MCF 10A (cell line): ENCODE measurements around the gene TP53TG5. TPM values are rescaled to one million over a fixed set of nuclear protein-coding genes. Genes with fewer than 3 reads are reported as not detected.

Experiments
- BruUV-seq: library from RNA; stranded (reverse); fragments of 400-500 nt; replicated peaks from 2 replicates; lab custom pipeline; 2021; lab: Mats Ljungman, UMichigan
- CTCF ChIA-PET: fragments of 300-600 bp; sonication (Branson Sonifier 250); formaldehyde crosslinking; extraction: SDS; loops from one replicate; lab custom pipeline; 2021; ENCODE audit warnings: antibody characterized with exemption, inconsistent platforms; lab: Yijun Ruan, JAX
- POLR2A ChIA-PET: fragments of 300-600, 350-650 bp; sonication (Branson Sonifier 250); formaldehyde crosslinking; extraction: SDS; loops from one replicate; lab custom pipeline; 2020; ENCODE audit warnings: antibody characterized with exemption, inconsistent platforms; lab: Yijun Ruan, JAX
- DNase-seq: peaks from one replicate; pipeline ENCODE4 v3.0.0-alpha.2; 2018; ENCODE audit not compliant: unreplicated experiment
- H3K27ac Mint-ChIP-seq: one replicate; pipeline ENCODE4 v1.8.0; 2022; ENCODE audit warnings: mild to moderate bottlenecking, low read depth, mixed read lengths; ENCODE audit not compliant: unreplicated experiment
- H3K27me3 Mint-ChIP-seq: one replicate; pipeline ENCODE4 v1.8.0; 2022; ENCODE audit warnings: mixed read lengths; ENCODE audit not compliant: insufficient read depth, unreplicated experiment
- H3K36me3 Mint-ChIP-seq: one replicate; pipeline ENCODE4 v1.8.0; 2022; ENCODE audit warnings: mild to moderate bottlenecking, moderate library complexity, mixed read lengths; ENCODE audit not compliant: insufficient read depth, unreplicated experiment
- H3K4me1 Mint-ChIP-seq: one replicate; pipeline ENCODE4 v1.8.0; 2022; ENCODE audit warnings: mixed read lengths; ENCODE audit not compliant: insufficient read depth, unreplicated experiment
- H3K4me3 Mint-ChIP-seq: one replicate; pipeline ENCODE4 v1.8.0; 2022; ENCODE audit warnings: mild to moderate bottlenecking, moderate library complexity, mixed read lengths; ENCODE audit not compliant: unreplicated experiment
- H3K9me3 Mint-ChIP-seq: one replicate; pipeline ENCODE4 v1.8.0; 2022; ENCODE audit warnings: mixed read lengths; ENCODE audit not compliant: unreplicated experiment
- intact Hi-C: fragments of 100-400 bp; cut with micrococcal nuclease; formaldehyde crosslinking; loops from 2 replicates; pipeline ENCODE4 v1.14.1; 2022
- total RNA-seq: library from RNA; stranded (reverse); gene quantifications from 2 replicates; pipeline ENCODE4 v1.2.3, GENCODE V29; 2022
- TF ChIP-seq, protein P1 (sequence below): fragments of 200-600 bp; IDR thresholded peaks from one replicate; pipeline ENCODE4 v1.8.0; 2022; ENCODE audit warnings: antibody characterized with exemption, mild to moderate bottlenecking; ENCODE audit not compliant: unreplicated experiment

The TP53TG5 gene
- total RNA-seq, 1 experiment from 2014 or later = not detected

DNA sequence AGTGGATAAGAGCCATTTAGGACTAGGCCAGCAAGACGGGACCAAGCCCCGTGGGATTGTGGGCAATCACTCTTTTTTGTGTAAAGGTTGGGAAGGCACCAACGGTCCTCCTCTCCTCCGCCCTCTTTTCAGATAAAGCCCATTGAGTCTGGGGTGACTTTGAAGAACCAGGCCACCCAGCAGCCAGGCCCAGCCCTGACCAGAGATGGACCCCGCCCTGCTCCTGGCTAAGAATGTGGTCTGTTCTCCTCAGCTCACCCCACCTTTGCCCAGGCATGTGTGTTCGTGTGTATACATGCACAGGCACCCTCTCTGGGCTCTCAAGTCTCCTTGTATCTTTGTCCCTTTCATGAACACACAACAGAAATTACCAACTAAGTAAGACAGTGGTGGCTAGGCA is 39.0 kb downstream of the TP53TG5 start:
- DNase-seq = peak; percentile 72
- Mint-ChIP-seq H3K36me3 (peaks cover 52% of the 10 kb centered on the region), H3K4me3 (peak overlapping the region; percentile 44), H3K27me3 (no peaks in the 10 kb centered on the region), H3K9me3 (no peaks in the 10 kb centered on the region), H3K4me1 (peaks cover 65% of the 10 kb centered on the region), H3K27ac (peak overlapping the region; percentile 97)
- no TSS peak for BruUV-seq
- TF ChIP-seq, protein P1, sequence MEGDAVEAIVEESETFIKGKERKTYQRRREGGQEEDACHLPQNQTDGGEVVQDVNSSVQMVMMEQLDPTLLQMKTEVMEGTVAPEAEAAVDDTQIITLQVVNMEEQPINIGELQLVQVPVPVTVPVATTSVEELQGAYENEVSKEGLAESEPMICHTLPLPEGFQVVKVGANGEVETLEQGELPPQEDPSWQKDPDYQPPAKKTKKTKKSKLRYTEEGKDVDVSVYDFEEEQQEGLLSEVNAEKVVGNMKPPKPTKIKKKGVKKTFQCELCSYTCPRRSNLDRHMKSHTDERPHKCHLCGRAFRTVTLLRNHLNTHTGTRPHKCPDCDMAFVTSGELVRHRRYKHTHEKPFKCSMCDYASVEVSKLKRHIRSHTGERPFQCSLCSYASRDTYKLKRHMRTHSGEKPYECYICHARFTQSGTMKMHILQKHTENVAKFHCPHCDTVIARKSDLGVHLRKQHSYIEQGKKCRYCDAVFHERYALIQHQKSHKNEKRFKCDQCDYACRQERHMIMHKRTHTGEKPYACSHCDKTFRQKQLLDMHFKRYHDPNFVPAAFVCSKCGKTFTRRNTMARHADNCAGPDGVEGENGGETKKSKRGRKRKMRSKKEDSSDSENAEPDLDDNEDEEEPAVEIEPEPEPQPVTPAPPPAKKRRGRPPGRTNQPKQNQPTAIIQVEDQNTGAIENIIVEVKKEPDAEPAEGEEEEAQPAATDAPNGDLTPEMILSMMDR = no peak
- POLR2A ChIA-PET = interaction anchor here (1.5 to 37.4 kb wide), 3 partner anchors 21 to 440 kb away, joined by 3 to 1328 read pairs (median 40); partner anchors contain the start of genes SDC4 and SYS1
- intact Hi-C loops = no loop called here
- CTCF ChIA-PET = interaction anchor here (0.5 to 4.7 kb wide), 3 partner anchors 19 to 74 kb away, joined by 4 to 44 read pairs (median 6); no protein-coding TSS in a partner anchor

DNA sequence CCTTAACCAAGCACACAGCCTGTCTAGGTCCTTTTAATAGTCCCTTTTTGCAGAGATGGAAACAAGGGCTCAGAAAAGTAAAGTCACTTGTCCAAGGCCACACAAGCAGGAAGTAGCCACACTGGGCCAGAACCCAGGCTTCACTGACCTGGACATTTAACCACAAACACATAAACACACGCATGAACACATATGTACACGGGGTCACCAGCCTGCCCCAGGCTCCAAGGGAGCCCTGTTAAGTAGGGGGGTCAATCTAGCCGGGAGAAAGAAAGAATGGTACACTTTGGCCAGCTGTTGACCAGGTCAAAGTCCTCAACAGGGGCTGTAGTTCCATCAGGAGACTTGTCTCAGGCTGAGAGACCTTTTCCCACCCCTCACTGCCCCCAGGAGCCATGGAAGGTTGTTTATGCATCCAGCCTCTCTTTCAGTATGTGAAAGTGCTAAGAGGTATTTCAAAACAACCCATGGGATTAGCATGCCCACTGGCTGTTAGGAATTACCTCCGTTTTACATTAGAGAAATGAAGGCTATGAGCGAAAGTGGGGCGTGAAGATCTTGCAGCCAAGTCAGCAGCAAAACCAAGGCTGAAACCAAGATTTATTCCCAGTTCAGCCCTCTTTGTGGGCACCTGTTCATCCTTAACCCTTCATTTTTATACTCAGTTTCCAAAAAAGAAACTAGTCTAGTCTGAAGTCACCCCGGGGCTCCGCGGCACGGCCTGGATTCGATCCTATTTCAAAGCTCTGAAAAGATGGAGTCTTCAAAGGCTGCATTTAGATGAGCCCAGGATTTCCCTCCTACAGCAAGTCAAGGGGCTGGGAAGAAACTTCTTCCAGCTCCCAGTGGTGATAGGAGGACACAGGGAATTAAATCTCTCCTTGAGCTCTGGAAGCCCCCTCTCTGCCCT is 39.7 kb downstream of the TP53TG5 start:
- TF ChIP-seq, protein P1 = no peak
- H3K4me1 Mint-ChIP-seq = peaks cover 65% of the 10 kb centered on the region
- peak; percentile 34 for DNase-seq
- POLR2A ChIA-PET = interaction anchor here (0.5 to 37.4 kb wide), 10 partner anchors 17 to 448 kb away, joined by 3 to 1328 read pairs (median 10); partner anchors contain the start of genes PIGT, SDC4 and SYS1
- H3K27ac Mint-ChIP-seq = peak overlapping the region; percentile 97
- no peaks in the 10 kb centered on the region for H3K9me3 Mint-ChIP-seq
- intact Hi-C loops = no loop called here
- no TSS peak for BruUV-seq
- no peaks in the 10 kb centered on the region for H3K27me3 Mint-ChIP-seq
- CTCF ChIA-PET = interaction anchor here (0.5 to 4.7 kb wide), 6 partner anchors 13 to 433 kb away, joined by 3 to 44 read pairs (median 5); no protein-coding TSS in a partner anchor
- peaks cover 59% of the 10 kb centered on the region for H3K36me3 Mint-ChIP-seq
- peak overlapping the region; percentile 44 for H3K4me3 Mint-ChIP-seq

DNA sequence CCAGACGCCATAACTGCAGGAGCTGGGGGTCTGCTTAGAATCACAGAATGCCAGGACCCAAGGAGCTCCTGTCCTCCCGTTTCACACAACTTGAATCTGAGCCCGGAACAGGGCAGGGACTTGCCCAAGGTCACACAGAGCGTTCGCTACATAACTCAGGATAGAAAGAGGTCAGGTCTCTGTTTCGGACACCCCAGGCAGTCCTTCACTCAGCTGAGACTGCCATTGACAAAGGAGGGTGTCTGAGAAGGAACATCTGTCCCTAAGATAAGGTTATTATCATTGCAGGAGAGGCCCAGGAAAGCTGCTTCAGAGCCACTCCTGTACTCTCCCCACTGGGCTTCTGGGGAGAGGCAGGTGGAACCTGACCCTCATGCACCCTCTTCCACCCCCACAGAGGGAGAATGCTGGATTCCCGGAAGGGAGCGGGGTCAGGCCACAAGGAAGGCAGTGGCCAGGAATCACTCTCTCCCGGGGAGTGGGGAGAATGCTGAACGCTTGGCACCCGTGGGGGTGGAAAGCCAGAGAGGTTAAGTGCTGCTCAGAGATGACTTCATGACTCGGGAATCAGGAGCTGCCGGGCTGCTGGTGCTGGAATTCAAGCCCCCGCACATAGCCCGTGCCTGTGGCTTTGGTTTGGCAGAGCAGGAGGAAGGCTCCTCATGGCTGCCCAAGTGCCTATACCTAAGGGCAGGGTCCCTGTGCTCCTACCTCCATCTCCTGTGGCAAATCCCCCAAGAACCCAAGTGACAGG is 40.6 kb downstream of the TP53TG5 start:
- POLR2A ChIA-PET = interaction anchor here (0.5 to 37.4 kb wide), 21 partner anchors 11 to 1369 kb away, joined by 3 to 1328 read pairs (median 5); partner anchors contain the start of genes PCIF1, PIGT, SDC4 and SLPI
- Mint-ChIP-seq H3K4me1 (peaks cover 58% of the 10 kb centered on the region), H3K36me3 (peaks cover 67% of the 10 kb centered on the region), H3K9me3 (no peaks in the 10 kb centered on the region), H3K27ac (peak overlapping the region; percentile 97), H3K4me3 (peak overlapping the region; percentile 45), H3K27me3 (no peaks in the 10 kb centered on the region)
- CTCF ChIA-PET = interaction anchor here (0.5 to 4.7 kb wide), 21 partner anchors 9 to 1989 kb away, joined by 3 to 44 read pairs (median 5); partner anchors contain the start of genes SDC4 and SYS1
- no TSS peak for BruUV-seq
- peak; percentile 66 for DNase-seq
- intact Hi-C loops = no loop called here
- TF ChIP-seq, protein P1 = no peak
